Gastroesophageal sphincter (tissue), 4 donors: ENCODE measurements around the gene JARID2. TPM values are rescaled to one million over a fixed set of nuclear protein-coding genes. Genes with fewer than 3 reads are reported as not detected.

Source experiments
- ATAC-seq: fragments of 150-250 bp; one replicate; pipeline ENCODE4 v1.9.1; 2016; ENCODE audit warnings: mild to moderate bottlenecking, moderate library complexity
- H3K27ac ChIP-seq, 4 donors: fragments of 200-600 bp; sonication (generic) in 3 of 4; 1 replicate in 3 of 4; 2 replicates in 1 of 4; pipeline ENCODE4 v1.5.1; 2016 to 2019
- H3K27me3 ChIP-seq: fragments of 200-600 bp; sonication (generic); one replicate; pipeline ENCODE4 v1.5.1; 2019
- H3K36me3 ChIP-seq, 2 donors: fragments of 200-600 bp; sonication (generic); one replicate each; pipeline ENCODE4 v1.5.1; 2019; ENCODE audit warnings: control low read depth in 1 of 2
- H3K4me1 ChIP-seq, 3 donors: fragments of 200-600 bp; sonication (generic); 1 replicate in 2 of 3; 2 replicates in 1 of 3; pipeline ENCODE4 v1.5.1; 2016 to 2019; ENCODE audit warnings: control low read depth in 2 of 3
- H3K4me3 ChIP-seq, 2 donors: fragments of 200-600 bp; sonication (generic); one replicate each; pipeline ENCODE4 v1.5.1; 2019; ENCODE audit warnings: mild to moderate bottlenecking in 1 of 2, moderate library complexity in 1 of 2
- H3K9me3 ChIP-seq, 3 donors: fragments of 200-600 bp; sonication (generic); one replicate each; pipeline ENCODE4 v1.5.1; 2017 to 2019; ENCODE audit warnings: control low read depth in 2 of 3
- CTCF ChIP-seq, 4 experiments: fragments of 200-600 bp in 2 of 4; fragments of 450-650 bp in 2 of 4; sonication (generic) in 1 of 4; IDR thresholded peaks; one replicate each; pipeline ENCODE4 v1.5.1; 2017 to 2019; ENCODE audit warnings: antibody characterized with exemption in 4 of 4, mild to moderate bottlenecking in 2 of 4, moderate library complexity in 2 of 4
- EP300 ChIP-seq: sonication (generic); formaldehyde crosslinking; IDR thresholded peaks from one replicate; pipeline ENCODE4 v1.6.1; 2017; ENCODE audit warnings: antibody characterized with exemption, mild to moderate bottlenecking
- POLR2A ChIP-seq, 2 donors: fragments of 450-650 bp; IDR thresholded peaks; one replicate each; pipeline ENCODE4 v1.6.1; 2017; ENCODE audit warnings: antibody characterized with exemption in 2 of 2, mild to moderate bottlenecking in 2 of 2, moderate library complexity in 1 of 2
- POLR2AphosphoS5 ChIP-seq: sonication (generic); formaldehyde crosslinking; IDR thresholded peaks from one replicate; pipeline ENCODE4 v1.6.1; 2017; ENCODE audit warnings: antibody characterized with exemption
- WGBS, 2 donors: methylation state at CpG; one replicate each; pipeline ENCODE4 v1.1.5; 2018; ENCODE audit warnings: low coverage in 1 of 2; 5-methylcytosine and 5-hydroxymethylcytosine counted together
- total RNA-seq, 4 donors: library from RNA; depleted of rRNA; stranded (reverse); fragments of >200 nt; gene quantifications; one replicate each; pipeline ENCODE4 v1.1.0, GENCODE V29; 2016

JARID2 gene
- total RNA-seq, 4 donors from 2014 or later, result 6.8 to 12.3 (median 8.5) TPM

GRCh38 chr6:15335916-15336315, 90.0 kb downstream of the JARID2 start:
- 86 to 98% methylated on average over 3 to 4 of the region's 4 CpGs for WGBS, 2 donors
- Histone ChIP-seq H3K9me3 (no peaks in the 10 kb centered on the region), H3K27me3 (no peaks in the 10 kb centered on the region), H3K4me3 (no peak overlapping the region), H3K36me3 (no peaks in the 10 kb centered on the region), H3K27ac (no peak overlapping the region), H3K4me1 (peaks cover 0 to 43% (median 7%) of the 10 kb centered on the region in 3 donors)
- ATAC-seq, result no peak
- no peak for TF ChIP-seq CTCF (IDR thresholded peaks at IDR 0.05)
- no peak for TF ChIP-seq EP300
- no peak for TF ChIP-seq POLR2AphosphoS5
- no peak for TF ChIP-seq POLR2A (IDR thresholded peaks at IDR 0.05)

GRCh38 chr6:15336900-15337560, 91.2 kb downstream of the JARID2 start:
- no peak for ATAC-seq
- 44 to 59% methylated on average over 4 to 9 of the region's 9 CpGs for WGBS, 2 donors
- H3K9me3 ChIP-seq, result no peaks in the 10 kb centered on the region
- H3K4me3 ChIP-seq, result no peak overlapping the region
- TF ChIP-seq POLR2AphosphoS5, result no peak
- no peak for TF ChIP-seq POLR2A (IDR thresholded peaks at IDR 0.05)
- no peak for TF ChIP-seq CTCF (IDR thresholded peaks at IDR 0.05)
- TF ChIP-seq EP300, result no peak
- H3K4me1 ChIP-seq, result peaks cover 0 to 38% (median 4%) of the 10 kb centered on the region in 3 donors
- H3K27ac ChIP-seq, result no peak overlapping the region
- no peaks in the 10 kb centered on the region for H3K36me3 ChIP-seq
- no peaks in the 10 kb centered on the region for H3K27me3 ChIP-seq

- Histone ChIP-seq H3K27me3 (no peaks in the 10 kb centered on the region), H3K27ac (no peak overlapping the region), H3K4me3 (no peak overlapping the region), H3K4me1 (peaks cover 0 to 33% (median 0%) of the 10 kb centered on the region in 3 donors), H3K36me3 (no peaks in the 10 kb centered on the region), H3K9me3 (no peaks in the 10 kb centered on the region)
- no peak for TF ChIP-seq CTCF (IDR thresholded peaks at IDR 0.05)
- TF ChIP-seq POLR2A (IDR thresholded peaks at IDR 0.05), result no peak
- no peak for TF ChIP-seq EP300
- TF ChIP-seq POLR2AphosphoS5, result no peak
- no peak for ATAC-seq
- WGBS, 2 donors, result 60% methylated on average over 1 of the region's 3 CpGs; no CpG with 5 or more reads in 1 of the 2 donors
Measured at GRCh38 chr6:15337582-15337981, 91.7 kb downstream of the JARID2 start.

- WGBS, 2 donors, result 100% methylated on average over 1 of the region's 1 CpG; no CpG with 5 or more reads in 1 of the 2 donors
Measured at GRCh38 chr6:15338476-15338875, 92.6 kb downstream of the JARID2 start.

More at GRCh38 chr6:15338476-15338875, 92.6 kb downstream of the JARID2 start:
- Histone ChIP-seq H3K27me3 (no peaks in the 10 kb centered on the region), H3K4me3 (no peak overlapping the region), H3K27ac (no peak overlapping the region), H3K4me1 (peaks cover 0 to 36% (median 0%) of the 10 kb centered on the region in 3 donors), H3K36me3 (no peaks in the 10 kb centered on the region), H3K9me3 (no peaks in the 10 kb centered on the region)
- TF ChIP-seq EP300, result no peak
- no peak for TF ChIP-seq CTCF (IDR thresholded peaks at IDR 0.05)
- TF ChIP-seq POLR2A (IDR thresholded peaks at IDR 0.05), result no peak
- no peak for TF ChIP-seq POLR2AphosphoS5
- ATAC-seq, result no peak
